K562 (cell line): ENCODE results near the gene VEGFB.

ENCODE experiments used
- CTCF ChIP-seq, 3 experiments: IDR thresholded peaks in 2 of 3; conservative IDR thresholded peaks in 1 of 3; 2 replicates each; pipeline ENCODE4 v1.5.1; 2011 to 2012; ENCODE audit warnings: low read length in 3 of 3, mild to moderate bottlenecking in 3 of 3, control low read depth in 2 of 3, improper control_type of control experiment in 1 of 3, inconsistent platforms in 1 of 3, low read depth in 1 of 3, mixed read lengths in 1 of 3, moderate library complexity in 1 of 3; ENCODE audit not compliant: insufficient read depth in 2 of 3
- DNMT1 ChIP-seq: fragments of 450-650 bp; IDR thresholded peaks from 2 replicates; pipeline ENCODE4 v1.6.1; 2016; ENCODE audit warnings: antibody characterized with exemption, mild to moderate bottlenecking
- ELF2 ChIP-seq: fragments of 250-450 bp; sonication (Bioruptor Pico); IDR thresholded peaks from 2 replicates; pipeline ENCODE4 v1.5.0; 2021; ENCODE audit warnings: mild to moderate bottlenecking
- ETV6 ChIP-seq, 3 experiments: fragments of 150-350 bp in 1 of 3; sonication (generic) in 1 of 3; formaldehyde crosslinking in 1 of 3; IDR thresholded peaks; 2 replicates each; pipeline versions ENCODE4 v1.6.1 to v1.8.0; 2014 to 2022; ENCODE audit warnings: borderline replicate concordance in 2 of 3, low read depth in 2 of 3, antibody characterized with exemption in 1 of 3, low read length in 1 of 3, mild to moderate bottlenecking in 1 of 3, missing genetic modification reagents in 1 of 3
- JUN ChIP-seq, 2 experiments: sonication (generic) in 1 of 2; formaldehyde crosslinking in 1 of 2; IDR thresholded peaks; 2 replicates each; pipeline versions ENCODE4 v1.6.1 to v1.8.0; 2012 to 2022; ENCODE audit warnings: borderline replicate concordance in 2 of 2, mild to moderate bottlenecking in 2 of 2, improper control_type of control experiment in 1 of 2, low read depth in 1 of 2, low read length in 1 of 2, missing genetic modification reagents in 1 of 2
- MIER1 ChIP-seq: fragments of 450-650 bp; IDR thresholded peaks from 2 replicates; pipeline ENCODE4 v1.6.1; 2016; ENCODE audit warnings: antibody characterized with exemption, mild to moderate bottlenecking, low read depth
- NKRF ChIP-seq: fragments of 450-650 bp; IDR thresholded peaks from 2 replicates; pipeline ENCODE4 v1.6.1; 2016; ENCODE audit warnings: borderline replicate concordance
- TCF7L2 ChIP-seq: fragments of 150-350 bp; IDR thresholded peaks from 2 replicates; pipeline ENCODE4 v1.6.1; 2016; ENCODE audit warnings: low read depth, mild to moderate bottlenecking, low read length, moderate library complexity
- ZFX ChIP-seq: sonication (generic); formaldehyde crosslinking; IDR thresholded peaks from 2 replicates; pipeline ENCODE4 v1.8.0; 2022; ENCODE audit warnings: mild to moderate bottlenecking, missing genetic modification reagents, moderate library complexity
- ZNF740 ChIP-seq, 3 experiments: fragments of 200-800 bp in 1 of 3; sonication (Bioruptor generic) in 1 of 3; sonication (generic) in 1 of 3; formaldehyde crosslinking in 1 of 3; IDR thresholded peaks; 2 replicates each; pipeline versions ENCODE4 v1.6.1 to v1.8.0; 2016 to 2022; ENCODE audit warnings: mild to moderate bottlenecking in 2 of 3, missing compliant biosample characterization in 2 of 3, missing genetic modification characterization in 2 of 3, missing genetic modification reagents in 1 of 3

- no peak for TF ChIP-seq DNMT1
- no peak for TF ChIP-seq ETV6 (IDR thresholded peaks at IDR 0.05; ENCODE audit: borderline replicate concordance in 1 of 2, low read depth in 2 of 2, low read length in 1 of 2)
- no peak for TF ChIP-seq ETV6 (CRISPR knock-in tag; IDR thresholded peaks at IDR 0.05; ENCODE audit: borderline replicate concordance)
- no peak for TF ChIP-seq TCF7L2
- no peak for TF ChIP-seq ZFX
- TF ChIP-seq JUN (IDR thresholded peaks at IDR 0.05; ENCODE audit: borderline replicate concordance, low read depth, low read length), result no peak
- TF ChIP-seq JUN (CRISPR knock-in tag; IDR thresholded peaks at IDR 0.05; ENCODE audit: borderline replicate concordance), result no peak
- no peak for TF ChIP-seq NKRF
- no peak for TF ChIP-seq CTCF (IDR thresholded peaks at IDR 0.05 in 2 of 3, conservative IDR thresholded peaks at IDR 0.05 in 1 of 3; ENCODE audit: insufficient read depth in 2 of 3, low read depth in 1 of 3, low read length in 3 of 3)
- no peak for TF ChIP-seq ELF2 (CRISPR knock-in tag)
- TF ChIP-seq ZNF740 (CRISPR knock-in tag; IDR thresholded peaks at IDR 0.05), result no peak
- no peak for TF ChIP-seq ZNF740 (tag; IDR thresholded peaks at IDR 0.05)
- no peak for TF ChIP-seq MIER1
Observed at GRCh38 chr11:64218628-64219353, 15.6 kb upstream of the VEGFB start.
